Measurements from ENCODE around the gene DBH.

DNA sequence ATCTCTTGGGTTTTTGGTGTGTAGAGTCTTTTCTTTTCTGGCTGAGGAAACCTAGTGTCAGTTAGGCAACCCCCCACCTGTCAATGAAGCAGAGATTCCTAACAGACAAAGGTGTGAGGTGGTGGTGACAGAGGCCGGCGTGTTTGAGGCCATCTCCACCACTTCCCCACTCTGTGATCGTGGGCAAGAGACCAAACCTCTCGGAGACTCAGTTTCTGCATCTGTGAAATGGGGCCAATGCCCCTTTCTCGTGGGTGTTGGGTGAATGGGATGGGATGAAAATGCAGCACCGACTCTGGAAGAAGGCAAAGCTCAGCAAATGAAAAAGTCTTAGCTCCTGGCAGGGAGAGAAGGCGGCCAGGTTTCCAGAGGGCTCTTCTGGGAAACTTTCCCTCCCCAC lies 27.8 kb upstream of the DBH start:
- TF ChIP-seq, protein P1, sequence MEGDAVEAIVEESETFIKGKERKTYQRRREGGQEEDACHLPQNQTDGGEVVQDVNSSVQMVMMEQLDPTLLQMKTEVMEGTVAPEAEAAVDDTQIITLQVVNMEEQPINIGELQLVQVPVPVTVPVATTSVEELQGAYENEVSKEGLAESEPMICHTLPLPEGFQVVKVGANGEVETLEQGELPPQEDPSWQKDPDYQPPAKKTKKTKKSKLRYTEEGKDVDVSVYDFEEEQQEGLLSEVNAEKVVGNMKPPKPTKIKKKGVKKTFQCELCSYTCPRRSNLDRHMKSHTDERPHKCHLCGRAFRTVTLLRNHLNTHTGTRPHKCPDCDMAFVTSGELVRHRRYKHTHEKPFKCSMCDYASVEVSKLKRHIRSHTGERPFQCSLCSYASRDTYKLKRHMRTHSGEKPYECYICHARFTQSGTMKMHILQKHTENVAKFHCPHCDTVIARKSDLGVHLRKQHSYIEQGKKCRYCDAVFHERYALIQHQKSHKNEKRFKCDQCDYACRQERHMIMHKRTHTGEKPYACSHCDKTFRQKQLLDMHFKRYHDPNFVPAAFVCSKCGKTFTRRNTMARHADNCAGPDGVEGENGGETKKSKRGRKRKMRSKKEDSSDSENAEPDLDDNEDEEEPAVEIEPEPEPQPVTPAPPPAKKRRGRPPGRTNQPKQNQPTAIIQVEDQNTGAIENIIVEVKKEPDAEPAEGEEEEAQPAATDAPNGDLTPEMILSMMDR (IDR thresholded peaks at IDR 0.05) = no peak
- no peak for TF ChIP-seq POLR2A (IDR thresholded peaks at IDR 0.05)
